ENCODE data around the gene DCT.

- no peak for TF ChIP-seq ELK1 (IDR thresholded peaks at IDR 0.05; ENCODE audit: borderline replicate concordance, low read depth, low read length)
- TF ChIP-seq CTCF (conservative IDR thresholded peaks at IDR 0.05; ENCODE audit: low read depth, low read length), result no peak
- no peak for TF ChIP-seq MAFK (IDR thresholded peaks at IDR 0.05; ENCODE audit: low read depth, low read length)
- no peak for TF ChIP-seq POLR2A (IDR thresholded peaks at IDR 0.05; ENCODE audit: low read depth, low read length)
- TF ChIP-seq NFE2L2 (IDR thresholded peaks at IDR 0.05; ENCODE audit: low read depth, low read length), result no peak
- no peak for TF ChIP-seq CEBPB (IDR thresholded peaks at IDR 0.05; ENCODE audit: low read depth, low read length)
- TF ChIP-seq USF2 (IDR thresholded peaks at IDR 0.05; ENCODE audit: low read depth, low read length), result no peak
- no peak for TF ChIP-seq MXI1 (IDR thresholded peaks at IDR 0.05; ENCODE audit: borderline replicate concordance, low read depth, low read length)
These were observed 20.4 kb downstream of the DCT start for GRCh38 chr13:94459116-94459515.

Data from IMR-90 (cell line).